SK-N-SH treated with all-trans-retinoic acid at 6 μM for 48 hours (cell line): ENCODE measurements around the gene GLI3.

Experiments
- ATAC-seq: fragments of 200-7000 bp; cut with Tn5 transposase; 3 replicates; pipeline ENCODE4 v1.9.1; 2020; ENCODE audit warnings: mild to moderate bottlenecking, moderate library complexity
- ARNTL ChIP-seq: fragments of 450-650 bp; formaldehyde crosslinking; IDR thresholded peaks from 2 replicates; pipeline ENCODE4 v1.5.0; 2020; ENCODE audit warnings: low read depth, mild to moderate bottlenecking, moderate library complexity, borderline replicate concordance
- BACH2 ChIP-seq: fragments of 250-450 bp; sonication (Bioruptor Pico); IDR thresholded peaks from 2 replicates; pipeline ENCODE4 v1.9.0; 2021; ENCODE audit warnings: mild to moderate bottlenecking, borderline replicate concordance
- CSDC2 ChIP-seq: fragments of 250-450 bp; sonication (Bioruptor Pico); IDR thresholded peaks from 2 replicates; pipeline ENCODE4 v1.5.0; 2020; ENCODE audit warnings: mild to moderate bottlenecking, moderate library complexity
- ESRRG ChIP-seq: fragments of 250-450 bp; sonication (Bioruptor Pico); IDR thresholded peaks from 2 replicates; pipeline ENCODE4 v1.6.1; 2021; ENCODE audit warnings: mild to moderate bottlenecking
- GLIS3 ChIP-seq: fragments of 250-450 bp; sonication (Bioruptor Pico); IDR thresholded peaks from 2 replicates; pipeline ENCODE4 v1.5.0; 2020; ENCODE audit warnings: mild to moderate bottlenecking, moderate library complexity
- ISL1 ChIP-seq: fragments of 250-450 bp; sonication (Bioruptor Pico); IDR thresholded peaks from 2 replicates; pipeline ENCODE4 v2.1.2; 2022; ENCODE audit warnings: mild to moderate bottlenecking, moderate library complexity
- PPARA ChIP-seq: fragments of 250-450 bp; sonication (Bioruptor Pico); IDR thresholded peaks from 2 replicates; pipeline ENCODE4 v1.5.0; 2020; ENCODE audit warnings: mild to moderate bottlenecking, borderline replicate concordance
- RARB ChIP-seq: fragments of 250-450 bp; sonication (Bioruptor Pico); IDR thresholded peaks from 2 replicates; pipeline ENCODE4 v1.8.0; 2021; ENCODE audit warnings: mild to moderate bottlenecking, moderate library complexity
- SNAI2 ChIP-seq: fragments of 250-450 bp; sonication (Bioruptor Pico); IDR thresholded peaks from 2 replicates; pipeline ENCODE4 v1.5.0; 2020; ENCODE audit warnings: mild to moderate bottlenecking, moderate library complexity
- TCF4 ChIP-seq: fragments of 250-450 bp; sonication (Bioruptor Pico); IDR thresholded peaks from 2 replicates; pipeline ENCODE4 v1.8.0; 2021; ENCODE audit warnings: mild to moderate bottlenecking, moderate library complexity, borderline replicate concordance
- TOX ChIP-seq: fragments of 250-450 bp; sonication (Bioruptor Pico); IDR thresholded peaks from 2 replicates; pipeline ENCODE4 v1.8.0; 2021; ENCODE audit warnings: mild to moderate bottlenecking, moderate library complexity, borderline replicate concordance
- ZFP3 ChIP-seq: fragments of 250-450 bp; sonication (Bioruptor Pico); IDR thresholded peaks from 2 replicates; pipeline ENCODE4 v1.5.0; 2020; ENCODE audit warnings: mild to moderate bottlenecking, moderate library complexity
- ZNF565 ChIP-seq: fragments of 450-650 bp; formaldehyde crosslinking; conservative IDR thresholded peaks from 2 replicates; pipeline ENCODE4 v1.5.0; 2020; ENCODE audit warnings: low read depth, mild to moderate bottlenecking, moderate library complexity
- ZNF8 ChIP-seq: fragments of 450-650 bp; formaldehyde crosslinking; IDR thresholded peaks from 2 replicates; pipeline ENCODE4 v1.5.0; 2020; ENCODE audit warnings: mild to moderate bottlenecking, moderate library complexity
- TF ChIP-seq, protein P1 (sequence below): fragments of 250-450 bp; sonication (Bioruptor Pico); IDR thresholded peaks from 2 replicates; pipeline ENCODE4 v1.8.0; 2020; ENCODE audit warnings: mild to moderate bottlenecking, moderate library complexity, borderline replicate concordance
- TF ChIP-seq, protein P2 (sequence below): fragments of 250-450 bp; sonication (Bioruptor Pico); IDR thresholded peaks from 2 replicates; pipeline ENCODE4 v1.5.0; 2020; ENCODE audit warnings: mild to moderate bottlenecking, moderate library complexity
- TF ChIP-seq, protein P3 (sequence below): fragments of 250-450 bp; sonication (Bioruptor Pico); IDR thresholded peaks from 2 replicates; pipeline ENCODE4 v1.5.1; 2021; ENCODE audit warnings: mild to moderate bottlenecking, moderate library complexity
- TF ChIP-seq, protein P4 (sequence below): fragments of 250-450 bp; sonication (Bioruptor Pico); IDR thresholded peaks from 2 replicates; pipeline ENCODE4 v1.5.1; 2020; ENCODE audit warnings: low read depth, mild to moderate bottlenecking, moderate library complexity
- TF ChIP-seq, protein P5 (sequence below): fragments of 250-450 bp; sonication (Bioruptor Pico); IDR thresholded peaks from 2 replicates; pipeline ENCODE4 v1.8.0; 2021; ENCODE audit warnings: low read depth, mild to moderate bottlenecking, moderate library complexity, borderline replicate concordance

GLI3 gene

DNA sequence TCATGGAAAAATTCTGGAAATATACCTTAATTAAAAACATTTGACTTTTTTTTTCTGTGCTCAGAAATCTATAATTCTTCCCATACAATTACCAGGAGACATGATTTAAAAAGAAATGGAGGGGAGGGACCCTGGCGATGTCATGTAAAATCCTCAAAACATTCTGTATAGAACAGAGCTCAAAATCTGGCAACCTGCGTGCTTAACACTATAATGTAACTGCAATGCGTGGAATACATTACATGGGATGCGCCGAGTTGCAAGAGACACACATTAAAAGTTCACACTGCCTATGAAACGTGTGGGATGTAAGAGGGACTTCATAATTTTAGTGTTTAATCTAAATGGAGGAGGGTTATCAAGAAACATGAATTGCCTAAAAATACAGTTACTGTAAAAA lies 215.0 kb downstream of the GLI3 start (continued):
- TF ChIP-seq, protein P1, sequence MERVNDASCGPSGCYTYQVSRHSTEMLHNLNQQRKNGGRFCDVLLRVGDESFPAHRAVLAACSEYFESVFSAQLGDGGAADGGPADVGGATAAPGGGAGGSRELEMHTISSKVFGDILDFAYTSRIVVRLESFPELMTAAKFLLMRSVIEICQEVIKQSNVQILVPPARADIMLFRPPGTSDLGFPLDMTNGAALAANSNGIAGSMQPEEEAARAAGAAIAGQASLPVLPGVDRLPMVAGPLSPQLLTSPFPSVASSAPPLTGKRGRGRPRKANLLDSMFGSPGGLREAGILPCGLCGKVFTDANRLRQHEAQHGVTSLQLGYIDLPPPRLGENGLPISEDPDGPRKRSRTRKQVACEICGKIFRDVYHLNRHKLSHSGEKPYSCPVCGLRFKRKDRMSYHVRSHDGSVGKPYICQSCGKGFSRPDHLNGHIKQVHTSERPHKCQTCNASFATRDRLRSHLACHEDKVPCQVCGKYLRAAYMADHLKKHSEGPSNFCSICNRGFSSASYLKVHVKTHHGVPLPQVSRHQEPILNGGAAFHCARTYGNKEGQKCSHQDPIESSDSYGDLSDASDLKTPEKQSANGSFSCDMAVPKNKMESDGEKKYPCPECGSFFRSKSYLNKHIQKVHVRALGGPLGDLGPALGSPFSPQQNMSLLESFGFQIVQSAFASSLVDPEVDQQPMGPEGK (CRISPR knock-in tag) = no peak
- TF ChIP-seq, all 23 proteins: peak for 0

DNA sequence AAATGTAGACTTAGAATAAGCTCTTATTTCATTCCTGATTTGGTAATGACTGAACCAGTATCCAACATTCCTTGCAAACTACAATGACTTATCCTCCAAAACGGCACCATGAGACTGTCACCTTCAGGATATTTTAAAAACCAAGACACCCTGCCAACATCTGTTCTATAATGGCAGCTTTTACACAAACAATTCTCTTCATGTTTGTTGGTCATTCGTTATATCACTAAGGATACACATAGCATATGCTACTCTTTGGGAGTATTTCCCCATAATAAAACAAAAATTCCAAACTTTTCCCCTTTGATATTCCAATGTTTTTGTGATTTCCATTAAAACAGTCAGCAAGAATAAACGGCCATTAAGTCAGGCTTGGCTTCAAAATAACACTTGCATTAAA lies 215.4 kb downstream of the GLI3 start:
- TF ChIP-seq PPARA (no peak), ARNTL (CRISPR knock-in tag) (no peak), ZNF565 (CRISPR knock-in tag) (no peak), ZNF8 (CRISPR knock-in tag) (no peak), TOX (CRISPR knock-in tag) (no peak), SNAI2 (CRISPR knock-in tag) (no peak), ESRRG (no peak), BACH2 (CRISPR knock-in tag) (no peak)
- TF ChIP-seq, protein P2, sequence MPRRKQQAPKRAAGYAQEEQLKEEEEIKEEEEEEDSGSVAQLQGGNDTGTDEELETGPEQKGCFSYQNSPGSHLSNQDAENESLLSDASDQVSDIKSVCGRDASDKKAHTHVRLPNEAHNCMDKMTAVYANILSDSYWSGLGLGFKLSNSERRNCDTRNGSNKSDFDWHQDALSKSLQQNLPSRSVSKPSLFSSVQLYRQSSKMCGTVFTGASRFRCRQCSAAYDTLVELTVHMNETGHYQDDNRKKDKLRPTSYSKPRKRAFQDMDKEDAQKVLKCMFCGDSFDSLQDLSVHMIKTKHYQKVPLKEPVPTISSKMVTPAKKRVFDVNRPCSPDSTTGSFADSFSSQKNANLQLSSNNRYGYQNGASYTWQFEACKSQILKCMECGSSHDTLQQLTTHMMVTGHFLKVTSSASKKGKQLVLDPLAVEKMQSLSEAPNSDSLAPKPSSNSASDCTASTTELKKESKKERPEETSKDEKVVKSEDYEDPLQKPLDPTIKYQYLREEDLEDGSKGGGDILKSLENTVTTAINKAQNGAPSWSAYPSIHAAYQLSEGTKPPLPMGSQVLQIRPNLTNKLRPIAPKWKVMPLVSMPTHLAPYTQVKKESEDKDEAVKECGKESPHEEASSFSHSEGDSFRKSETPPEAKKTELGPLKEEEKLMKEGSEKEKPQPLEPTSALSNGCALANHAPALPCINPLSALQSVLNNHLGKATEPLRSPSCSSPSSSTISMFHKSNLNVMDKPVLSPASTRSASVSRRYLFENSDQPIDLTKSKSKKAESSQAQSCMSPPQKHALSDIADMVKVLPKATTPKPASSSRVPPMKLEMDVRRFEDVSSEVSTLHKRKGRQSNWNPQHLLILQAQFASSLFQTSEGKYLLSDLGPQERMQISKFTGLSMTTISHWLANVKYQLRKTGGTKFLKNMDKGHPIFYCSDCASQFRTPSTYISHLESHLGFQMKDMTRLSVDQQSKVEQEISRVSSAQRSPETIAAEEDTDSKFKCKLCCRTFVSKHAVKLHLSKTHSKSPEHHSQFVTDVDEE (CRISPR knock-in tag) = no peak
- TF ChIP-seq, protein P3, sequence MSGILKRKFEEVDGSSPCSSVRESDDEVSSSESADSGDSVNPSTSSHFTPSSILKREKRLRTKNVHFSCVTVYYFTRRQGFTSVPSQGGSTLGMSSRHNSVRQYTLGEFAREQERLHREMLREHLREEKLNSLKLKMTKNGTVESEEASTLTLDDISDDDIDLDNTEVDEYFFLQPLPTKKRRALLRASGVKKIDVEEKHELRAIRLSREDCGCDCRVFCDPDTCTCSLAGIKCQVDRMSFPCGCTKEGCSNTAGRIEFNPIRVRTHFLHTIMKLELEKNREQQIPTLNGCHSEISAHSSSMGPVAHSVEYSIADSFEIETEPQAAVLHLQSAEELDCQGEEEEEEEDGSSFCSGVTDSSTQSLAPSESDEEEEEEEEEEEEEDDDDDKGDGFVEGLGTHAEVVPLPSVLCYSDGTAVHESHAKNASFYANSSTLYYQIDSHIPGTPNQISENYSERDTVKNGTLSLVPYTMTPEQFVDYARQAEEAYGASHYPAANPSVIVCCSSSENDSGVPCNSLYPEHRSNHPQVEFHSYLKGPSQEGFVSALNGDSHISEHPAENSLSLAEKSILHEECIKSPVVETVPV (CRISPR knock-in tag) = no peak
- no peak for ATAC-seq

DNA sequence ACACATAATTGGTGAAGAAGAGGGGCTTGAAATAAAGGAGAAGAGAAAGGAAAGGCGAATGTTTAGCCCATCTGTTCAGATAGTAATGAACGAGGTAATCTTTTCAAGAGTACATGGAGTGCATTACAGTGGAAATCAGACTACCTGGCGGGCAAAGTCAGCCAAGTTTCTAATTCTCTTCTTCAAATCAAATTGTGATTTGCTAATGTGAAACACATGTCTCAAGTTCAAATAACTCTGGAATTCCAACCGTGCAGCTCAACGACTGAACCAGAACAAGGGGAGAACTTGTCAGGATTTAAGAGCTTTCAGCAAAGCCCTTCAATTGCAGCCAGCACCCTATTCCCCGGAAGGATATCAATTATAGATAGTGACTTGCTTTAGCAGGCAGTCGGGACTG lies 216.9 kb downstream of the GLI3 start:
- TF ChIP-seq, protein P3 (CRISPR knock-in tag) = no peak
- TF ChIP-seq ZNF565 (CRISPR knock-in tag) = no peak
- TF ChIP-seq ESRRG = no peak
- no peak for TF ChIP-seq PPARA
- TF ChIP-seq SNAI2 (CRISPR knock-in tag) = no peak
- ATAC-seq = no peak

DNA sequence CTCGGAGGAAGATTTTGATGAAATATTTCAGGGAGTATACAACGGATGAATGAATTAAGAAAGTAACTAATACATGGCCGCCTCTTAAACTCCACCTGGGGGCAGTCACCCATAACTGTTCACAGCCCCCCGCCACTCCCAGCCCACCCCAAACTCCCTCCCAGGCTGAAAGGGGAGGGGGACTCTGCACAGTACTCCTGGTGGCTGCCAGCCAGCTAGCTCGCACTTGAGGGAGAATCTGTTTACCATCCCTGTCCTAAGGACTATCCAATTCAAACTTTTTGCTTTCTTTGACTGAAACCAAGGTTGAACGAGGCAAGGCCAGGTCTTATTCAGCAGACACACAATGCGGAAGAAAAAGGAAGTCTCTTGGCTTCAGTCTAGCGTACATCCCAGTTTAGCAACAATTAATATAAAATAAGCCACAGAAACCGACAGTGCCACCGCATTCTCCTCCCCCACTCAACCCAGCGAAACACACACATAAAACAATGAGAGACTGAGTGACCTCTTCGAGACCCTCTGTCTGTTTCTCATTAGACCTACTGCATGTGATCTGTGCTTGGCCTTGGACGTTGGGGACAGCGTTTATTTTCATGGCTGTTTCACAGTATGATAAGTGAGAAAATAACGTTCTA lies 219.5 kb downstream of the GLI3 start:
- no peak for ATAC-seq
- TF ChIP-seq, protein P4, sequence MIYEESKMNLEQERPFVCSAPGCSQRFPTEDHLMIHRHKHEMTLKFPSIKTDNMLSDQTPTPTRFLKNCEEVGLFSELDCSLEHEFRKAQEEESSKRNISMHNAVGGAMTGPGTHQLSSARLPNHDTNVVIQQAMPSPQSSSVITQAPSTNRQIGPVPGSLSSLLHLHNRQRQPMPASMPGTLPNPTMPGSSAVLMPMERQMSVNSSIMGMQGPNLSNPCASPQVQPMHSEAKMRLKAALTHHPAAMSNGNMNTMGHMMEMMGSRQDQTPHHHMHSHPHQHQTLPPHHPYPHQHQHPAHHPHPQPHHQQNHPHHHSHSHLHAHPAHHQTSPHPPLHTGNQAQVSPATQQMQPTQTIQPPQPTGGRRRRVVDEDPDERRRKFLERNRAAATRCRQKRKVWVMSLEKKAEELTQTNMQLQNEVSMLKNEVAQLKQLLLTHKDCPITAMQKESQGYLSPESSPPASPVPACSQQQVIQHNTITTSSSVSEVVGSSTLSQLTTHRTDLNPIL (CRISPR knock-in tag) = no peak
- TF ChIP-seq TCF4 (CRISPR knock-in tag) (no peak), ZFP3 (CRISPR knock-in tag) (no peak), GLIS3 (CRISPR knock-in tag) (no peak), TOX (CRISPR knock-in tag) (no peak), BACH2 (CRISPR knock-in tag) (no peak), ZNF8 (CRISPR knock-in tag) (no peak), PPARA (no peak), CSDC2 (CRISPR knock-in tag) (no peak), ISL1 (no peak), RARB (CRISPR knock-in tag) (no peak), ZNF565 (CRISPR knock-in tag) (no peak), ESRRG (no peak), ARNTL (CRISPR knock-in tag) (no peak), SNAI2 (CRISPR knock-in tag) (no peak)
- TF ChIP-seq, protein P1 (CRISPR knock-in tag) = no peak
- TF ChIP-seq, protein P5, sequence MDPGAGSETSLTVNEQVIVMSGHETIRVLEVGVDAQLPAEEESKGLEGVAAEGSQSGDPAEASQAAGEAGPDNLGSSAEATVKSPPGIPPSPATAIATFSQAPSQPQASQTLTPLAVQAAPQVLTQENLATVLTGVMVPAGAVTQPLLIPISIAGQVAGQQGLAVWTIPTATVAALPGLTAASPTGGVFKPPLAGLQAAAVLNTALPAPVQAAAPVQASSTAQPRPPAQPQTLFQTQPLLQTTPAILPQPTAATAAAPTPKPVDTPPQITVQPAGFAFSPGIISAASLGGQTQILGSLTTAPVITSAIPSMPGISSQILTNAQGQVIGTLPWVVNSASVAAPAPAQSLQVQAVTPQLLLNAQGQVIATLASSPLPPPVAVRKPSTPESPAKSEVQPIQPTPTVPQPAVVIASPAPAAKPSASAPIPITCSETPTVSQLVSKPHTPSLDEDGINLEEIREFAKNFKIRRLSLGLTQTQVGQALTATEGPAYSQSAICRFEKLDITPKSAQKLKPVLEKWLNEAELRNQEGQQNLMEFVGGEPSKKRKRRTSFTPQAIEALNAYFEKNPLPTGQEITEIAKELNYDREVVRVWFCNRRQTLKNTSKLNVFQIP (CRISPR knock-in tag) = no peak
- TF ChIP-seq, protein P3 (CRISPR knock-in tag) = no peak
